Measurements from ENCODE around the gene CCDC78.
A peak's percentile ranks its signal among the peaks of the same experiment; 100 is the strongest.

The CCDC78 gene

DNA sequence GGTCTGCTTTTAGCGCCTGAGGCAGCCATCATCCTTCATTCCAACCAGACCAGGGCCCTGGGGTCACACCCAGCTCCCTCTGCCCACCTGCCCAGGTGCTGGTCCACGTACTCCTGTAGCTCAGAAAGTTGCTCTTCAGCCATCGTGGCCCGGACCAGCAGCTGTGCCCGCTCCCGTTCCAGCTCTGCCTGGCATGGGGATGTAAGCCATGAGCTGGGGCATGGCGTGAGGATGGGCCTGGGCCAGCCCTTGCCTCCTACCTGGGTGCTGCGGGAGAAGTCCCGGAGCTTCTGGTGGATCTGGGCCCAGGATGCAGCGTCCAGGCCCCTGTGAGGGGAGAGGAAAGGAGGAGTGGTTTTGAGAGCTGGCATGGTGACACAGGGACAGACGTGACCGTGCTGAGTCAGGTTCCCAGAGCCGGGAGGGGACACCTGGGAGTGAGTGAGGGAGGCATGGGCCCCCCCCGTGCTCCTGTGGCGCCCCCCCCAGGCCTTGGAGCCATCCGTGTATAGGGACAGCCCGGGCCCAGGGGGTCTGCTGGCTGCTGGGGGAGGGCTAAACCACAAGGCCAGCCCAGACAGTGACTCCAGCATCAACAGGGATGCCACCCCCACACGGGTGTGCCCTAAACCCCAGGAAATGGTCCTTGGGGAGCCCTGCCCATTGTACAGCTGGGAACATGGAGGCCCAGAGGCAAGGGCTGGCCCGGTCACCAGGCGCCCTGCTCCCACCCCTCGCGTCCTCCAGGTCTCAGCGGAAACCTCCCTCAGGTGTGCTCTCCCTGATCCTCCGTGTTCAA lies 3.2 kb downstream of the CCDC78 start:
- no peak for DNase-seq

DNA sequence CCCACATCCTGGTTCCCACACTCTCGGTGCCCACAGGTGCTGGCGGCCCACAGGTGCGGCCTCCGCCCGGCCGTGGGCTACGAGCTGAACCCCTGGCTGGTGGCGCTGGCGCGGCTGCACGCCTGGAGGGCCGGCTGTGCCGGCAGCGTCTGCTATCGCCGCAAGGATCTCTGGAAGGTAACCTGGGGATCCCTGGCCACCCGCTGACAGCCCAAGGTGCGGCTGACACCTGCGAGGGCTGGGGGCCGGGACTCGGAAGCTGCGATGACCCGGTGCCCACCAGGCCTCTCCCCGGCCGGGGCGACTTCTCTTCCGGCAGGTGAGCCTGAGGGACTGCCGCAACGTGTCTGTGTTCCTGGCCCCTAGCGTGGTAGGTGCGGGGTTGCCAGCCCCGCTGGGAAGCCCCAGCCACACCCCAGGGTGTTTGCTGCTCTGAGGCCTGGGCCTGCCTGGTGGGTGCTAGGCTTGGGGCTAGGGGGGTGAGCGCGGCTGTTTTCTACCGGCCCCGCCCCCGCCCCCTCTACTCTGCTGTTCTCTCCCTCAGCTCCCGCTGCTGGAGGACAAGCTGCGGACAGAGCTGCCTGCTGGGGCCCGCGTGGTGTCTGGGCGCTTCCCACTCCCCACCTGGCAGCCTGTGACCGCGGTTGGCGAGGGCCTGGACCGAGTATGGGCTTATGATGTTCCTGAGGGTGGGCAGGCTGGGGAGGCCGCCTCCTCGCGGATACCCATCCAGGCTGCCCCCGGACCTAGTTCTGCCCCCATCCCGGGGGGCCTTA lies 4.3 kb downstream of the CCDC78 start:
- DNase-seq: no peak

DNA sequence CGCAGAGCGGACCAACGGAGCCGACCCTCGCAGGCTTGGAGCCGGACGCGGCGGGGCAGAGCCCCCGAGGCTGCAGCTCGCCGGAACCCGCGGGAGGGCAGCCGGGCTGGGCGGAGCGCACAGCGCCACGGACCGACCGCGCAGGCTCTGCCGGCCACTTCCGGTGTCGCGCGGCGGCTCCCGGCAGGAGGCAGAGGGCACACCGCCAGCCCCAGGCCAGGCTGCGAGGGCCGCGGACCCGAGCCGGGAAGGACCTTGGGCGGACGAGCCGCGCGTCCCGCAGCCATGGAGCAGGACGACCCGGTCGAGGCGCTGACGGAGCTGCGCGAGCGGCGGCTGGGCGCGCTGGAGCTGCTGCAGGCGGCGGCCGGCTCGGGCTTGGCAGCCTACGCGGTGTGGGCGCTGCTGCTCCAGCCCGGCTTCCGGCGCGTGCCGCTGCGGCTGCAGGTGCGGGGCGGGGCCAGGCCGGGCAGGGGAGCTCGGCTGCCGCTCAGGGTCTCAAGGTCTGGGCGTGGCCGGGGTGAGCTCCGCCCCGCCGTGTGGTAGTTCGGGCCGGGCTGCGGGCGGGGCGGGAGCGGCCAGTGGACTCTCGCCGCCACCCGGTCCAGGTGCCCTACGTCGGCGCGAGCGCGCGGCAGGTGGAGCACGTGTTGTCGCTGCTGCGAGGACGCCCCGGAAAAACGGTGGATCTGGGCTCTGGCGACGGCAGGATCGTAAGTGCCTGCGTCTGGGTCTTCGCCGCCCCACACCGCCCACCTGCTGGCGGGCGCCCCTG lies 5.1 kb downstream of the CCDC78 start, which contains the start of gene ANTKMT:
Gene ANTKMT, plus strand, starts transcription at position 157 of the 775 bp plus-strand sequence. Its CDS starts 129 bp downstream, at position 286.
- peak; percentile 93 for DNase-seq

DNA sequence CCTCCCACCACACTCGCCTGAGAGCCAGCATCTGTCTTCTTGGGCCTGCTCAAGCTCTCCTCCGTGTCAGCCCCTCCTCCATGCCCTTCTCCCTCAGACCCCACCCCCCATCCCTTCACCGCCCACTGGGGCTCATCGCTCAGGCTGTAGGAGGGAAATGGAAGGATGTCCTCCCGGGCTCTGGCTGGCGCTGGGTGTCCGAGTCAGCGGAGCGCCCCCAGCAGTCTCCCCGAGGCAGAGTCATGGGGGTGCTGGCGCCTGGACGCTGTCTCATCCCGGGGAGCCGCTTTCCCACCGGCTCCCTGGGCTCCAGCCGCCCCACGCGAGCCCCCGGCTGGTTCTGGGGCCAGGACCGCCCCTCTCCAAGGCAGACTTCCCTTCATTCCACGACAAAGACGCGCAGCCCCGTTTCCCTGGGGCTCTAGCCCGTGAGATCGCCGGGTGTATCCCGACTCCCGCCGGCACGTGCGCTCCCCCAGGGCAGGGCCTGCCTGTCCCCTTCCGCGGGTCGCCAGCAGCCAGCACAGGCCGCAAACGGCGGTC lies 5.7 kb downstream of the CCDC78 start:
- peak; percentile 87 for DNase-seq

DNA sequence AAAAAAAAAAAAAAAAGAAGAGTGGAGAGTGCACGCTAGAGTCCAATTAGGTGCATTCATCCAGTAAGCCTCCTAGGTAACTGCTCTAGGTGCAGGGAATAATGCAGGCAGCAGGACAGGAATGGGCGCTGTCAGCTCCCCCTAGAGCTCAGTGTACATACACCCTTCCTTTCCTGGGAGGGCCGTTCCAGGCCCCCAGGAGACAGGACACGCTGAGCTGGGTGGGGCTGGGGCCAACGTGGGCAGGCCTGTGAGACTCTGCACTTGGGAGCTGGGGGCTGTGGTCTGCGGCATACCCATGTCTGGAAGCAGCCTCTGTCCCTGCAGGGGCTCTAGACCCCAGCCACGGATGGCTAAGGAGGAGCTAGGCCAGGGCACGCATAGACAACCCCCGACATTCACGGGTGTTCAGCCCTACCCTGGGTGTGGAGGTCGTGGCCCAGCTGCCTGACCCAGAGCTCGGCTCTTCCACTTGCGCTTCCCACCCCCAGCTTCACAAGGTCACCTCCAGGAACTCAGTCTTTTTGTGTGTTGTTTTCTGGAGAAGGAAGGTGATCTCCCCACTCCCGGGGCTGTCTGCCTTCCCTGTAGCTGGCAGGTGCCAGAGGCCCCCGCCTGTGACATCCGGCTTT lies 6.3 kb downstream of the CCDC78 start:
- peak; percentile 82 for DNase-seq

DNA sequence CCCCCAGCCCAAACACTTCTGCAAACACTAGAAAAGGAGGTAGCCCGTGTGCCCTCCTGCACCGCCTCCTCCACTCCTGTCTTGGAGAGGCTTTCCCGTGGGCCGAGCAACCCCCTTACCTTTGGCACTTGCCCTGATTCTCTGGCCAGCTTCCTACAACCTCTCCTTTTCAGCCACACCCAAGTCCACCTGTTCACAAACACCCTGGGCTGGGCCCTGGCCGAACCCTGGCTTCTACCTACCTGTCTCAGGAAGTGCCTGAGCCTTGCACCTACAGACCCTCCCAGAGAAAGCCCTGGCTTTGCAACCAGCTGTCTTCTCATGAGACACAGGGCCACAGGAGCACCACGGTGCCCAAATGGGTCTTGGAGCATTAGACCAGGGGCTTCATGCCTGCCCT lies 7.3 kb downstream of the CCDC78 start:
- DNase-seq: no peak

DNA sequence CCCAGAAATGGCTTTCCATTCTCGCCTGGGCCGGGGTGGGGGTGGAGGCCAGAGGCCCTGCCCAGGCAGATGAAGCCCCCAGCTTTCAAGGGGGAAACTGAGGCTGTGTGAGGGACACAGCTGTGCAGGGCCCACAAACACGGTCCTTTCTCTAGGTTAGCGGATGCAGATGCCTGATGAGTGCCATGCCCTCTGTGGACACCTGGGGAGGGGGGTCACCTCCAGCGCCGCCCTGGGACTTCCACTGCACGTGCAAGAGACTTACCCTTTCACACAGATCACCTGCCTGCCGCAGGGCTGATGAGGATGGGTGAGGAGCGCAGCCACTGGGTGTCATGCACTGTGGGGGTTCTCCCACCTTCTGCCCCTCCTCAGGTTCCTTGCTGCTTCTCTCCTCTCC lies 7.9 kb downstream of the CCDC78 start:
- DNase-seq: no peak

DNA sequence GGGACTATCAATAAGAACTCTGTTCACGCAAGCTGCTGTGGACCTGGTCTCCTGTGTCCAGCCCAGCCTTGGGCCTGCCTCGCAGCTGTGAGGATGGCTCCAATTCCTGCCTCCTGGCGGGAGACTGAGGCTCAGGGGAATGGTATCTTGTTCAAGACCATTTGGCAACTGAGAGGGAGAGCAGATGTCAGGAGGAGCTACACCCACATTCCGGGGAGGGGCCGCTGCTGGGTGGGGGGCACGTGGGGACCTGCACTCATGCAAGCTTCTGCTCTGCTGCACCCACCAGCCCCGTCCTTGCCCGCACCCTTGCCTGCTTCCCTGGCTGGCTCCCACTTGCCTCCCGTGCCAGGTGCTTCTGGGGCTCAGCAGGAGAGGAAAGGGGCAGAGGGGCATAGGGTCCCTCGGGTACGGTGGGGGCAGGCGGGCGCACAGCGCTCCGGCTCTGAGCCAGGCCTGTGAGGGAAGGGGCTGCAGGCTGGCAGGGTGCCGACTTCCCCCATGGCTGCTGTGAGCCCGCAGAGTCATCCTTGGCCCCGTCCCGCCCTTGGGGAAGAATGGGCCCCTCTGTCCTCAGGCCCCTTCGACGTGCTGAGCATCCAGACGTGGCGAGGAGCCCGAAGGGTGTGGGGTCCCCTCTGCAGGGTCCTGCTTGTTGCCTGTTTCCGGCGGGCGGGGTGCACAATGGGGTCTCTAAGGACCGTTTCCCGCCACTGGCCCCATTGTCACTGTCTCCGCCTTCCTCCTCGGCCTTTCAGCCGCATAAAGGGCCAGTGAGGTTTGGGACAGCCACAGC lies 8.6 kb downstream of the CCDC78 start:
- no peak for DNase-seq

DNA sequence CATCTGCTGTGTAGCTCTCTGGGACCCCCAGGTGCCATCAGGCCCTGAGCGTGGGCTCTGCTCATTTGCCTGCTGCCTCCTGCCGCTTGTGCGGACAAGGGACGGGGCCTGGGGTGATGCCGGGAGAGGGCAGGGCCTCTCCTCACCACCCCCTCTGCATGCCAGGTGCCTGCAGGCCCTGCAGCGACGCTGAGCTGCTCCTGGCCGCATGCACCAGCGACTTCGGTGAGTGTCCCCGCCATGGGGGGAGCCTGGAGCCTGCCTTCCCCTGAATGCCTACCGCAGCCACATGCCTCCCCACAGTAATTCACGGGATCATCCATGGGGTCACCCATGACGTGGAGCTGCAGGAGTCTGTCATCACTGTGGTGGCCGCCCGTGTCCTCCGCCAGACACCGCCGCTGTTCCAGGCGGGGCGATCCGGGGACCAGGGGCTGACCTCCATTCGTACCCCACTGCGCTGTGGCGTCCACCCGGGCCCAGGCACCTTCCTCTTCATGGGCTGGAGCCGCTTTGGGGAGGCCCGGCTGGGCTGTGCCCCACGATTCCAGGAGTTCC lies 9.4 kb downstream of the CCDC78 start:
- no peak for DNase-seq

DNA sequence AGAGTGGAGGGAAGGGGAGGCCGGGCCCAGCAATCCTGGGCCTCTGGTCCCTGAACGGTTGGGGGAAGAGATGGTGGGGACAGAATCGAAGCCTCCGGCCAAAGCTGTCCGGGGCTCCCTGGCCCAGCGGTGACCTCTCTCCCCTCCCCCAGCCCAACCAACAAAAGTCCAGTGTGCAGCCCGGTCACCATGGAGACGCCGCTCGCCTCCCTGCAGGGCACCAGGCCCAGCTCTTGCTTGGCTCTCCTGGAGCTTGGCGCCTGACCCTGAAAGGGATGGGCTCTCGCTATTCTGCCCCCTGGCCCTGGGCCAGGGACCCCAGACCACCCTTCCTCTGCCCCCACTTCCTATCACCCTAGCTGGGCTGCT lies 10.1 kb downstream of the CCDC78 start:
- peak; percentile 74 for DNase-seq

DNA sequence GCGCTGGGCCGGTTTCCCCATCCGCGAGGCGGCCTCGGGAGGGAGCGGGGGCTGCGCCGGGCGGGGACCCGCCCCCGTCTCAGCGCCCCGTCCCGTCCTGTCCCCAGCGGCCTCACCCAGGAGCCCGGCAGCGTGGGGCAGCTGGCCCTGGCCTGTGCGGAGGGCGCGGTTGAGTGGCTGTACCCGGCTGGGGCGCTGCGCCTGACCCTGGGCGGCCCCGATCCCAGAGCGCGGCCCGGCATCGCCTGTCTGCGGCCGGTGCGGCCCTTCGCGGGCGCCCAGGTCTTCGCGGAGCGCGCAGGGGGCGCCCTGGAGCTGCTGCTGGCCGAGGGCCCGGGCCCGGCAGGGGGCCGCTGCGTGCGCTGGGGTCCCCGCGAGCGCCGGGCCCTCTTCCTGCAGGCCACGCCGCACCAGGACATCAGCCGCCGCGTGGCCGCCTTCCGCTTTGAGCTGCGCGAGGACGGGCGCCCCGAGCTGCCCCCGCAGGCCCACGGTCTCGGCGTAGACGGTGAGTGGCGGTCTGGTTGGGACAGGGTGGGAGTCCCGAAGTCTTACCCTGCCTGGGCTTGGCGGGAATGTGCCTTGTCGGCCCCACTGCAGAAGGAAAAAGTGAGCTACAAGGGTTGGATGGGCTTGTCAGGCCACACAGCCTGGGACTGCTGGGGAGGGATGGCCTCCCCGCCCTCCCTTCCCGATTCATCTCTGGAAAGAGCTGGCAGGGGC lies 10.6 kb downstream of the CCDC78 start:
- peak; percentile 74 for DNase-seq

DNA sequence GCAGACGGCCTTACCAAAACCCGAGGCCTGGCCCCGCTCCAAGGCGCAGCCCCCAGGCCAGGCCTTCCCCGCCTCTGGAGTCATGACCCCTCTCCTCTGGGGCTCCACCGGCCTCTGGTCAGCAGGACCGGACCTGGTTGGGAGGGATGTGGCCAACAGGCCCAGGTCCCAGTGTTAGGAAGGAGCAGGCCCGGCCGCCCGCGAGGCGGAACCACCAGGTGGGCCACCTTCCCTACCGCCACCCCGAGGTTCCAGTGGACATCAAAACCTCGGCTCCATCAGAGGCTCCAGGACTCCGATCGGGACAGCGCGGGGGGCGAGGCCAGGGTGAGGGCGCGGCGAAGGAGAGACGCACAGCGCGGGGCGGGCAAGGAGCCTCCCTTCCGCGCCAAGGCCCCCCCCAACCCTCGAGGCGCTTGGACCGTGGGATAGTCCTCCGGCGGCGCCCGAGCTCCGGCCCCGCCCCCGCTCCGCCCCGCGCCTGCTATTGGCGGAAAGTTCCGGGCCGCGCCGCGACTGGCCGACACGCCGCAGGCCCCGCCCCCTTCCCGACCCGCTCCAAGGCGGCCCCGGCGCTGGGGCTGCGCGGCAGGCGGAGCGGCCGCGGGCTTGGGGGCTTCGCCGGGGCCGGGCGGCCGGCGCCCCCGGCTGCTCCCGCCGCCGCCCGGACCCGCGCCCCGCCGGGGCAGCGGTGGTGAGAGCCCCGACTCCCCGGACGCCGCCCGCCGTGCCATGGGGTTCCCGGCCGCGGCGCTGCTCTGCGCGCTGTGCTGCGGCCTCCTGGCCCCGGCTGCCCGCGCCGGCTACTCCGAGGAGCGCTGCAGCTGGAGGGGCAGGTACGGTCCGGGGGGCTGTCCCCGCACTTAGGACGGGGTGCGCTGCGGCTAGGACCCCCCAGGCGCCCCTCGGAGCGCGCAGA lies 11.4 kb downstream of the CCDC78 start, which contains the start of gene METRN:
Gene METRN, plus strand, starts transcription at position 561 of the 919 bp plus-strand sequence. Its CDS starts 172 bp downstream, at position 733.
- peak; percentile 90 for DNase-seq

DNA sequence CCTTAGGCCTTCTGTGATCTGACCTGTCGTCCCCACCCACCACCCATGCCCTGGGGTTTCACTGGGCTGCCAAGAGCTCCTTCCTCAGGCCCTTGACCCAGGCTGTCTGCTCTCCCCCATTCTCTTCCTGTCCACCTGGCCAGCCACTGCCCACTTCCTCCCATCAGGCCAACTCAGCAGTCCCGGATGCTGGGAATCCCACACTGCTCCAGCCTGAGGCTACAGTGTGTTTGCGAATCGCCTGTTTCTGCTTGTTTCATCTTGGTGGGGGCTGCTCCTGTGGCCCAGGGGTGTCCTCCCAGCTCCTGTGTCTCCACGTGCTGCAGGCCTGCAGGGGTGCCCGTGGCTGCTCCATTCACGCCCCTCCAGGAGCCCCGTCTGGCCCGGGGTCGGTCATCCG lies 12.2 kb downstream of the CCDC78 start:
- DNase-seq: no peak

DNA sequence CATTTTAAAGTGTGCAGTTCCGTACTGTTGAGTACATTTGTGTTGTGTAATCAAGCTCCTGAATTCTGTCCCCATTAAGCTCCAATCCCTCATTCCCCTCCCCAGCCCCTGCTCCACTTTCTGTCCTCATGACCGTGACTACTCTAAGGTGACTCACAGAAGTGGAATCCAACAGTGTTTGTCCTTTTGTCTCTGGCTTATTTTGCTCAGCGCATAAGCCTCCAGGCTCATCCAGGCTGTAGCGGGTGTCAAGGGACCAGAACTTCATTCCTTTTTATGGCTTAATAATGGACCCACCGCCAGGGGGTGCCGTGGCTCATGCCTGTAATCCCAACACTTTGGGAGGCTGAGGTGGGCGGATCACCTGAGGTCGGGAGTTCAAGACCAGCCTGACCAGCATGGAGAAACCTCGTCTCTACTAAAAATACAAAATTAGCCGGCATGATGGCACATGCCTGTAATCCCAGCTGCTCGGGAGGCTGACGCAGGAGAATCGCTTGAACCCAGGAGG lies 13.4 kb downstream of the CCDC78 start:
- peak; percentile 88 for DNase-seq

DNA sequence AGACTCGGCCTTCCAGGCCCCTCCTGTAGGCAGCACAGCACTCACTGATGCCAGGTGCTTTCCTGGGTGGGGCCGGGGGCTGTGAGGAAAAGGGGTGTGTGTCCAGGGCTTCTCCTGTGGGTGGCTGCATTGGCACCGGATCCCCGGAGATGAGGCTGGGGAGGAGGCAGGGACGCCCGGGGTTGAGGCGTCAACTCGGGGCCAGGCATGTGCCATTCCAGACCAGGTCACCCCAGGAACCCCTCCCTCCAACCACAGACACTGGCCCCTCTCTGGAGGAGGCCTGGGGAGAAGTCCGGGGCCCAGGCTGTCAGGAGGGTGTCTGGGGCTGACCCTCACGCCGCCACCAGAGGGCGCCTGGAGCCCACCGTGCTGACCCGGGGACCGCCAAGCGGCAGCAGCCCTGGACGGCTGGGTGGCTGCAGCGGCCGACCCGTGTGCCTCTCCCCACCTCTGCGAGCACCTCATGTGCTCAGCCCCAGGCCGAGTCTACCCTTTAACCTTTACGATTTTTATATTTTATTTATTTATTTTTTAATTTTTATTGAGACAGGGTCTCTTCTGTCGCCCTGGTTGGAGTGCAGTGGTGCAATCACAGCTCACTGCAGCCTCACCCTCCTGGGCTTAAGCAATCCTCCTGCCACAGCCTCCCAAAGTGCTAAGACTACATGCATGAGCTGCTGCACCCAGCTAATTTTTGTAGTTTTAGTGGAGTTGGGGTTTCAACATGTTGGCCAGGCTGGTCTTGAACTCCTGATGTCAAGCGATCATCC lies 14.5 kb downstream of the CCDC78 start:
- peak; percentile 80 for DNase-seq

DNA sequence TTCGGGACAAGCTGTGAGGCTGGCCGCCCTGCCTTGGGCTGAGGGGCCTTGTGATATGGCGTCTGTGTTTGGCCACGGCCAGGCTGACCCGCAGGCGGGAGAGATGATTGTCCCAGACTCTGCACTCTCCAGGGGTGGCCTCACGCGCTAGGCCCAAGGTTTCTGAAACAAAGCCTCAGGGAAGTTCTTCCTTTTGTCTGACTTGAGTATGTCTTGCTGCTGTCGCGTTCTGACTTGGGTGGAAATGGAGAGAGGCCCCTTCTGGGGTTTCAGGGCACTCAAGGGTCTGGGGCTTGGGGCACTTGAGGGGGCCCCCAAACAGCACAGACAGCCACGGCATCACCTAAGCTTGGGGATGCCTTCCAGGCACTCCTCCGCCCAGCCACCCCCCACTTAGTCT lies 15.2 kb downstream of the CCDC78 start:
- no peak for DNase-seq

DNA sequence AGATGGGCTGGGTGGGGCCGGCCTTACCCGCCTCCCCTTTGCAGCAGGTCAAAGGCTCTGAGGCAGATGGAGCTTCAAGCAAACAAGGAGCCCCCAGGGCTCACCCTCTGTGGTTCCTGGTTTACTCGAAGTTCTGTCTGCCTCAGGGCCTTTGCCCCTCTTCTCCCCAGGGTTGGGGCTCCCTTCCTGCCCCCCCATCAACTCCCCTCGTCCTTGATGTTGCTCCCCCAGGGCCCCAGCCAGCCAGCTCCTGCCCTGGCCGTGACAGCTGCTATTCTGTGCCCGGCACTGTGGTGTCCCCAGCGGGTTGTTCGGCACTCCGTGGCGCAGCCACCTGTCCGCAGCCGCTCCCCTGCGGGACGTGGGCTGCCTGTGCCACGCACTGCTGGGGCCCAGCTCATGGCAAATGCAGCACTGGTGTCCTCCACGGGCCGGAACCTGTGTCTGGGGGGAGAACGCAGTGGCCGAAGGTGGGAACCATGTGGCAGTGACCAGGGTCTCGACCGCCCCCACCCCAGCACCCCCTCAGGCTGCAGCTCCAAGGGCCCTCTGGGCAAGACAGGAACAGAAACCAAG lies 15.7 kb downstream of the CCDC78 start:
- DNase-seq: no peak
